EL (cell line): ENCODE data around the gene KRTAP10-7.
"Not testable (repeated sequence)": the region's sequence is repeated elsewhere in the genome, so short reads cannot be mapped to it uniquely, and the experiment has no call there.

ENCODE experiments used
- DNase-seq: peaks from one replicate; pipeline ENCODE4 v3.0.0-alpha.2; 2016

Gene KRTAP10-7

DNA sequence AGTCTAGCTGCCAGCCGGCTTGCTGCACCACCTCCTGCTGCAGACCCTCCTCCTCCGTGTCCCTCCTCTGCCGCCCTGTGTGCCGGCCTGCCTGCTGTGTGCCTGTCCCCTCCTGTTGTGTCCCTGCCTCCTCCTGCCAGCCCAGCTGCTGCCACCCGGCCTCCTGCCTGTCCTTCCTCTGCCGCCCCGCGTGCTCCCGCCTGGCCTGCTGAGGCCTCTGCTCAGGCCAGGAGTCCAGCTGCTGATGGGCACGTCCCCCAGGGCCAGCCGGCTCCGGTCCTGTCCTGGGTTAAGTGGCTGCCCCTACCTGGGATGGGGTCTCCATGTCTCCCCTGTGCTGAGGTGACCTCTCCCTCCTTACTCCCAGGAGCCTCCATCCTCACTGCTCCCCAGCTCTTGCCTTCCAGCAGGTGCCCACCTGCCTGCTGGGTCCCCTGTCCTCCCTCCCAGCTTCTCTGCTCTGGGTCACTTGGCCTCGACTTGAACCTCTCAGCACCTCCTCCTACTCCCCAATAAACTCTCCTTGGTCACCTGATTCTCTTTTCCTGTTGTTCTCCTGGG lies 12.4 kb downstream of the KRTAP10-7 start:
- no peak for DNase-seq

DNA sequence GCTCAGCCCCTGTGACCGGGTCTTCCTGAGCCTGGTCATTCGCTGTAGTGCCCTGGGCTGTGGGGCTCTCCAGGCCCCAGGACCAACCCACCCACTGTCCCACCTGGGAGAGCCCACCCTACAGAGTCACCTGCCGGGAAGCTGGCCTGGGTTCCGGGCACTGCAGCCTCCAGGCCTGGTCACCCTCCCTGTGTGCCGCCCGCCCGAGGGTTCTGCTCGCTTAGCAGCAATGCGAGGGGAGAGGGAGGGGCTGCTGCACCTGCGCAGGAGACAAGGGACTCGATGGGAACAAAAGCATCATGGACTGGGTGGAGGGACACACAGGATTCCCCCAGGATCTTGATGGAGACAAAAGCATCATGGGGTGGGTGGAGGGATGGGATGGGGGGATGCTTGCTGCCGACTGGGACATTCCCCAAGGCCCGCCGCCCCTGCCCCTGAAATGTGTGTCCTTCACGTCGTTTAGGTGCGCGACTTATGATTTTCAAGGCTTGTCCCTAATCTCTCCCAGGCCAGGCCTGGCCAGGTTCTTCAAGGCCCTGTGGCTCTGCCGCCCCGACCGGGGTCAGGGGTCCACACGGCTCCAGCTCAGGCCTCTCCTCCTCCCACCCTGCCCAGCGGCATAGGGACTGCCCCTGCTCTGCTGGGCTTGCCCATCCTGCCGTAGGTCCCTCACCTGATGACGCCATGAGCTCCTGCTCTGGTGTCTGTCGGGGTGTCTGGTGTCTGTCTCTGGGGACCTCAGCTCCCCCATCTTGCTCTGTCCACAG lies 13.2 kb downstream of the KRTAP10-7 start:
- DNase-seq, result no peak

DNA sequence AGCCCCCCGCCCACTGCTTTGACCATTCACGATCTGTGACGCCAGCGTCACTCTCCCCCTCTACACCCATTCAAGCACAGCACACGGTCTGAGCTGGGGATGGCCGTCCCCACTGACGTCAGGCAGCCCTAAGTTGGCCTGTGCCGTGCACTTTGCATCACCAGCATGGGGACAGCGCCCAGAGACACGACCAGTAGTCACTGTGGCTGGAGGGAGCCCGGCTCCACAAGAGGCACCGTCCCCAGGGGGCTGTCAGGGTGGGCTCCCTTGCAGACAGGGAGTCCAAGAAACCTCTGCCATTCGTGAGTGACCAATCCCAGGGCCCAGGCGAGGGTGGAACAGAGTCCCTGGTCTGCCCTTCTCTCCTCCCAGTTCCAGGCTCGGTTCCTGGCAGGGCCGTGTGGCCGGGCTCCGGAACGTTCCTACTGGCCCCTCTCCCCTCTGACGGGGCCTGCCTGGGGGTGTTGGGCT lies 13.8 kb downstream of the KRTAP10-7 start:
- no peak for DNase-seq

DNA sequence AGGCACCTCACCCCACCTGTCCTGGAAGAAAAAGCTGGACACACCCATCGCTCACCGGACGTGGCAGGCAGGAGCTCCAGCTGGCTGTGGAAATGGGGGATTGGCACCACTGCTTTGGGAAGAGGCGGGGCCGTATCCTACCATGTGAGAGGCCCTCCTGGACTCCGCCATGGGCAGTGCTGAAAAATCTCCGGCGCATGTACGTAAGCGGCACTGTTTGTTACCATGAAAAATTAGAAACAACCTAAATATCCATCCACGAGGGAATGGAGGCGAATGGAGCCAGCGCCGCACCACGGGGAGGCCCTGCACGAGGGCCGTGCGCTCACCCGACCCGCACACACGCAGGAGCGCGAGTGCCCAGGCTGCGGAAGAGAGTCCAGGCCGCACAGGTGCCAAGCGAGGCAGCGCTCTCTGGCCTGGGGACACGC lies 14.6 kb downstream of the KRTAP10-7 start:
- DNase-seq, result no peak

DNA sequence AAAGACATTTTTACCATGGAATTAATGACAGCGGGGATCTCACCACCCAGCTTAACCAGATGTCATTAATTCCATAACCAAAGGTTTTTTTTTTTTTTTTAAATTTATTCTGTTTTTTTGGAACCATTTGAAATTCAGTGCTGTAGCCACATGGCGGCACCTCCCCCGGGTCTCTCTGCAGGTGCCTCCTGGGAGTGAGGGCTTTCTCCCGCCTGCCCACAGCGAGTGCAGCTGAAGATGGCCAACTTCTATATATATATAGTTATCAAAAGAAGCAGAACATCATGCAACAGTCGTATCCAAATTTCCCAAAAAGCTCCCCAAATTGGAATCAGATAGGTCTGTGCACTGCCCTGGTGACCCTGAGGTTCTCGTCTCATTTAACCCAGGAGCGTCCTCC lies 15.1 kb downstream of the KRTAP10-7 start:
- DNase-seq, result no peak

DNA sequence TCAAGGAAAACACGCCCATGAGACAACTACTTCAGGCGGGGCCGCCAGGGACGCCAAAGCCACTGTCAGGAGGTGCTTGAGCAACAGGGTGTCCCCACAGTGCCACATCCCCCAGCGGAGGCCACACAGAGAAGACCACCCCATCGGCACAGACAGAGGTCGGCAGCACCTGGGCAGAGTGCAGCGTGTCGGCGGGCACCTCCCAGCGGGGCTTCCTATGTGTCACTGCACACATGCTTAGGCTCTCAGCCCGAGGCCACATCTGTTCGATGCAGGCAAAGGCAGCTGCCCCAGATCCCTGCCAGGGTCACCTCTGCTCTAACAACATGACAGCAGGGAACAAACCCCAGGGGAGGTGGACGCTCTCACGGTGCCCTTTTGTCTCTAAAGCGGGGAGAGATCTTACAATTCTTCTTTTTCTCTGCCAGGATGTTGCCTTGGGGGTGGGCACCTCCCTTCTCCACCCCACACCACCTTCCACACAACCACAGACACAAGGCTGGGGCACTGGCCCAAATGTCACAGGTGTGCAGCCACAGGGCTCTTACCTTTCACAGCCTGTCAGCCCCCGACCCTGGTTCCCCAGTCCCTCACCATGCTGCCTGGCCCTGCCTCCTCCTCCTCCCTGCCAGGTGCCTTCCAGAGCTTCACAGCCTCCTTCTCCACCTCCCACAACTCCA lies 15.7 kb downstream of the KRTAP10-7 start:
- DNase-seq, result no peak

DNA sequence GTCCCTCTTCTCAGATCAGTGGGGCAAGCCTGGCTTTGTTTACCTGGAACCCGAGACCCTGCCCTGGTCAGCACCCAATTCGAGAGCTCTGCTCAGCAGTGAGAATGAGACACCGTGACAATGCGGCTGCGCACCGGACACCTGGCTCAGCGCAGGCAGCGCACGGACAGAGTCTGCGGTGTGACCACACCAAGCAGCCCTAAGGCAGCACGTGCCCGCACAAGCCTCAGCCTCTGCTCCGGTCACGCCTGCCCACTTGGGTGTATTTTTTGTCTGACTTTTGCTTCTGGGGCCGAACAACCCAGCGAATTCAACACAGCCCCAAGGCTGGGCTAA lies 16.2 kb downstream of the KRTAP10-7 start:
- DNase-seq, result no peak

DNA sequence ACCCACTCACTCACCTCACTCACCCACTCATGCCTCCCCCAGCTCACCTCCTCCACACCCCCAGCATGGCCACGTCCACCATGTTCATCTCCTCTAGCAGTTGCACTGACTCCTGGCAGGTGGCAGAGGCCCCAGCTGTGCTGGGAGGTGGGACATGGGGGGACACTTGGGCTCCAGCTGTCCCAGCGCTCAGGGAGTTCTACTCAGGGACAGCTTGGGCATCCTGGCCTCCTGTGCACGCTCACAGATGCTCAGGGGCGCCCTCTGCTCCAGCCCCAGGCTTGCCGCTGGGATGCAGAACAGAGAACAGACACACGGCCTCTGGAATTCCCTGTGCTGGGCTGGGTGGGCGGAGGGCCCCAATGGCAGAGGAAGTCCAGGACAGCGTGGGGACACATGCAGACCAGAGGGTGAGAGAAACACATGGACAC lies 16.7 kb downstream of the KRTAP10-7 start:
- DNase-seq, result no peak

DNA sequence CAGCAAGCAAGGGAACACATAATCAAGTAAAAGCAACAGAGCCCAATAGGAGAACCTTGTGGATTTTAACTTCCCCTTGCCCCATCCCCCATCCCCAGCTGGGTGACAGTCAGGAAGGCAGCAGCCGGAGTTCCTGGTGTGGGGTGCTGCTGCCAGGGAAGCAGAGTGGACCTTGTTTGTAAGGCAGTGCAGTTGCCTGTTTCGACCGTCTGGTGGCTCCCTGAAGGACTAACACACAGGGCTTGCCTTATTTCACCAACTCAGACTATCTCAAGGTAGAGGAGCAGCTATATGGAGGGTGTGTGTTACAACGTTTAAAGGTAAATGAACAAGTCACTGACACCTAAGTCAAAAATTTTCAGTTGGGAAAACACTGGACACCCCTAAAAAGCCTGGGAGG lies 18.1 kb downstream of the KRTAP10-7 start:
- DNase-seq, result peak; percentile 7

DNA sequence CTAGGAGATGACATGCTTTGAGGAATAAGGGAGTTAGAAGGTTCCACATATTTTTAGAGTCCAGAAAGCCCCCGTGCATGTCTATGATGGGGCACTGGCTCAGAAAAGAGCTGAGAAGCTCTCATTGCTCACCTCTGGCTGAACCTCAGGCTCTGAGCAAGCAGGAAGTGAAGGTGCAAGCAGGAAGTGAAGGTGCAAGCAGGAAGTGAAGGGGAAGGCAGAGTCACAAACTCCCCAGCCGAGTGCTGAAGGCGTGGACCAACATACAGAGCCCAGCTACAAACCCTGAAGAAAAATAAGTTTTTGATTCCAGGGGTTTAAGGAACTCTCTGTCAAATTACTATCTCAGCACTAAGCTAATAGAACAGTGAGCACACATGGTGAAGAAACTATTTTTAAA lies 18.5 kb downstream of the KRTAP10-7 start:
- no peak for DNase-seq

DNA sequence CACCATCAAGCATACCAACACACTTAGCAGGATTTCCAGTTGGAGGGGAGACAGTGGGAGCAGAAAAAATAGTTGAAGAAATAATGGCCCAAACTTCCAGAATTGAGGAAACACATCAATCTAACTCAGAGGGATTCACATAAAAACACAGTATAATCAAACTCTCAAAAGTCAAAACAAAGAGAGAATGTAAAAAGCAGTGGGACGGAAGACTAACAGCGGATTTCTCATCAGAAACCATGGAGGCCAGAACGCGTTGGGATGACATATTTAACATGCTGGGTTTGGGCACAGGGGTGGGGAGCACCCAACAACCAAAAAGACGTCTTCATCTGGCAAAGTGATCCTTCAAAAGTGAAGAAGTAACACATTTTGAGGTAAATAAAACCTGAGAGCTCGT lies 19.5 kb downstream of the KRTAP10-7 start:
- DNase-seq, result no peak

DNA sequence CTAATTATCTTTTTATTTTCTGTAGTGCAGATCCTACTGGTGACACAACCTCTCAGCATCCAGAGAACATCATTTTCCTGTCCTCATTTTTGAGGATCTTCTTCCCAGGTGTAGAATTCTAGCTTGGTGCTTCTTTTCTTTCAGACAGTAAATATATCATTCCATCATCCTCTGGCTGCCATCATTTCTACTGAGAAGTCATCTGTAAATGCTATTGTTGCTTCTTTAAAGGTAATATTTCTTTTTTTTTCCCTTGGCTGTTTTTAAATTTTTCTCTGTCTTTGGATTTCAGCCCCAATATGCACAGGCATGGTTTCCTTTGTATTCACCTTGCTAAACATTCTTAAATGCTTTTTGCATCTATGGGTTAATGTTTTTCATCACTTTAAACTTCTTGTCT lies 23.2 kb downstream of the KRTAP10-7 start:
- DNase-seq, result no peak

DNA sequence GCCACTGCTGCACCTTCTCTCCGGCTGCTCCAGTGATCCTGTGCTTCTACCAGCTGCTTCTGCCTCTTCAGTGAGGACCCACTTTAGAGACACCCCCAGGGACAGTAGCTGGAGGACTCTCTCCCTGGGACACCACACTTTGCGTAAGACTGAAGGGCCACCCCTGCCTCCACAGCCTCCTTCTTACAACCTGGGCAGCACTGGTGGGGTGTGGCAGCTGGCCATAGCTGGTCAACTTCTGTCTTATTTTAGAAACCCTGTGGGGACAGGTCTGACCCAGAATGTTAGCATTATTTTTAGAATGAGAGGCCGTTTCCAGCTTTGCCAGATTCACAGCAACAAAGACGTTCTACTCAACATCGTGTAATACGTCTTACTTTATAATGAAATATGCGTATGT lies 25.4 kb downstream of the KRTAP10-7 start:
- DNase-seq, result no peak

DNA sequence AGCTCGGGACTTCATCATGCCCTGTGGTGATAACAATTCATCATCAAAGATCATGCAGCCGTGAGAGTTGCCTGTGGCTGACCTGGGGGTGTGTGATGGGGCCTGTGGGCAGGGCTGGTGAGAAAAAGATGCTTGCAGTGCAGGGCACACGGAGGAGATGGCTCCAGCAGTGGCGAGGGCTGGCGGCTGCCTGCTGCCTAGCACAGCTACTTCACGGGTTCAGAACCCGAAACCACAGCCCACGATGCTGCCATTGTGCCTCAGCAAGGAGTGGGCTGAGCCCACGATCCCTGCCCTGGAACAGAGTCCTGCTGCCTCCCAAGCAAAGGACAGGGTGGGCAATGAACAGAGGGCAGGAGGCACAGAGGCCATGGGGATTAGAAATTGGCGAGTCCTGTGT lies 25.9 kb downstream of the KRTAP10-7 start:
- DNase-seq, result no peak

DNA sequence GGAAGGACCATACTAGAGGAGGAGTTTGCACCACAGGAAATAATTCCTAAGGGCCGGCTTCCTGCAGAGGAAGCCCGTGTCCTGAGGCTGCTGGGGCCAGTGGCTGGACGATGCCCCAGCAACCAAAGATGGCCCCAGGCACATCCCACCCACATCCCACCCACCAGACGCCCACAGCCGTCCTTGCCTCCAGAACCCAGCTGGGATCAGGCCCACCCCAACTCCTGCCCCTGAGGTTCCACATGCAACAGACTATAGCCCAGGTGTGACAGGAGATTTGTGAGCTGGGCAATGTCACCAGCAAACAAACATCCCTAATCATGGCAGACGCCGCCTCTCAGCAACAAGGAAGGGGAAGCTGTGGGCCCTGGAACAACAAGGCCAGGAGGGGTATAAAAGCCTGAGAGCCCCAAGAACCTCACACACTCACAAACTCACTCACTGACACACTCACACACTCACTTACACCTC lies 26.3 kb downstream of the KRTAP10-7 start, which contains the start of gene KRTAP10-9:
Gene KRTAP10-9 (plus strand): TSS at position 421 of the 471 bp plus-strand sequence. CDS start 79 bp downstream, outside the sequence.
- DNase-seq, result no peak

DNA sequence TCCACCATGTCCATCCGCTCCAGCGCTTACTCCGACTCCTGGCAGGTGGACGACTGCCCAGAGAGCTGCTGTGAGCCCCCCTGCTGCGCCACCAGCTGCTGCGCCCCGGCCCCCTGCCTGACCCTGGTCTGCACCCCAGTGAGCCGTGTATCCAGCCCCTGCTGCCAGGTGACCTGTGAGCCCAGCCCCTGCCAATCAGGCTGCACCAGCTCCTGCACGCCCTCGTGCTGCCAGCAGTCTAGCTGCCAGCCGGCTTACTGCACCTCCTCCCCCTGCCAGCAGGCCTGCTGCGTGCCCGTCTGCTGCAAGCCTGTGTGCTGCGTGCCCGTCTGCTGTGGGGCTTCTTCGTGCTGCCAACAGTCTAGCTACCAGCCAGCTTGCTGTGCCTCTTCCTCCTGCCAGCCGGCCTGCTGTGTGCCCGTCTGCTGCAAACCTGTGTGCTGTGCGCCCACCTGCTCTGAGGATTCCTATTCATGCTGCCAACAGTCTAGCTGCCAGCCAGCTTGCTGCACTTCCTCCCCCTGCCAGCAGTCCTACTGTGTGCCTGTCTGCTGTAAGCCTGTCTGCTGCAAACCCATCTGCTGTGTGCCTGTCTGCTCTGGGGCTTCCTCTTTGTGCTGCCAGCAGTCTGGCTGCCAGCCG lies 26.9 kb downstream of the KRTAP10-7 start:
- DNase-seq, result not testable (repeated sequence)

DNA sequence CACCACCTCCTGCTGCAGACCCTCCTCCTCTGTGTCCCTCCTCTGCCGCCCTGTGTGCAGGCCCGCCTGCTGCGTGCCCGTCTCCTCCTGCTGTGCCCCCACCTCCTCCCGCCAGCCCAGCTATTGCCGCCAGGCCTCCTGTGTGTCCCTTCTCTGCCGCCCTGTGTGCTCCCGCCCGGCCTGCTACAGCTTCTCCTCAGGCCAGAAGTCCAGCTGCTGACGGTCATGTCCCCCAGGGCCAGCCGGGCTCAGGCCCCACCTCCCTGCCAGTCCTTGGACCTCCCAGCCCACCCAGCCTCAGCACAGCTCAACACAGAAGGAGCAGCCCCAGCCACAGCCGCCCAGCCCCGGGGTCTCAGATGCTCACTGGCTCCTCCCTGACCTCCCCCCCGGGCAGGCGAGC lies 27.4 kb downstream of the KRTAP10-7 start:
- not testable (repeated sequence) for DNase-seq

DNA sequence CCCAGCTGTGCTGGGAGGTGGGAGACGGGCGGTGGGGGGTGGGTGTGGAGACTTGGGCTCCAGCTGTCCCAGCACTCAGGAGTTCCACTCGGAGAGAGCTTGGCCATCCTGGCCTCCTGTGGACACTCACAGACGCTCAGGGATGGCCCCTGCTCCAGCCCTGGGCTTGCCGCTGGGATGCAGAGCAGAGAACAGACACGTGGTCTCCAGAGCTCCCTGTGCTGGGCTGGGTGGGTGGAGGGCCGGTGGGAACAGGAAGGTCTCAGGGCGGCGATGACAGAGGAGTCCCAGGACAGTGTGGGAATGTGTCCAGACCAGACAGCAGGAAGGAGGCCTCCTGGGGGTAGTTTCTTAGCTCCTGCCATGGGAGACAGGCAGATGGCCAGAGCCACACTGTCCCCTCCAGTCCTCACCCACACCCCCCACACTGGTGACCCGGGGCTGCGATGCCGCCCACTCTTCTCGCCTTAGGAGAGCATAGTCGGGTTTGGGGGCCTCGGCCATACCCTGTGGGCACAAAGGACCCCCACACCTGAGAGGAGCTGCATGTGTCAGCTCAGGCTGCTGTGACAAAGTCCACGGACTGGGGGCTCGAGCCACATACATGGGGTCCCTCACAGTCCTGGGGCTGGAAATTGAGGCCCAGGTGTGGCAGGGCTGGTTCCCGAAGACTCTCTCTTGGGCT lies 28.5 kb downstream of the KRTAP10-7 start:
- DNase-seq, result no peak

DNA sequence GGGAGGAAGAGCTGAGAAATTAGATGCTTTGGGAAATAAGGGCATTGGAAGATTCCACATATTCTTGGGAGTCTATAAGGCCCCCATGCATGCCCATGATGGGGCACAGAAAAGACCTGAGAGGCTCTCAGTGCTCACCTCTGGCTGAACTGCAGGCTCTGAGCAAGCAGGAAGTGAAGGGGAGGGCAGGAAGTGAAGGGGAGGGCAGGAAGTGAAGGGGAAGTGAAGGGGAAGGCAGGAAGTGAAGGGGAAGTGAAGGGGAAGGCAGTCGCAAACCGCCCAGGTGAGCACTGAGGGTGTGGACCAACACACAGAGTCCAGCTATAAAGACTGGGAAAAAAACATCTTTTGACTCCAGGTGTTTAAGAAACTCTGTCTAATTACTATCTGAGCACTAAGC lies 30.0 kb downstream of the KRTAP10-7 start:
- no peak for DNase-seq

DNA sequence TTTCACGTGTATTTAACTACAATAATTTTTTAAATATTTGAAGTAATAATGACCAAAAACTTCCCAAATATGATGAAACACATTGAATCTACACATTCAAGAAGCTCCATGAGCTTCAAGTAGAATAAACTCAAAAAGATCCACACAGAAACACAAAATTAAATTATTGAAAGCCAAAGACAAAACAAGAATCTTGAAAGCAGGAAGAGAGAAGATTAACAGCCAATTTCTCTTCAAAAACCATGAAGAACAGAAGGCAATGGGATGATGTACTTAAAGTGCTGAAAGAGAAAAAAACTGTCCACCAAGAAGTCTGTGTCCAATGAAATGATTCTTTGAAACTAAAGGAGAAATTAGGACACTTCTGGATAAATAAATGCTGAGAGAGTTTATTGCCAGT lies 31.7 kb downstream of the KRTAP10-7 start:
- DNase-seq, result no peak

DNA sequence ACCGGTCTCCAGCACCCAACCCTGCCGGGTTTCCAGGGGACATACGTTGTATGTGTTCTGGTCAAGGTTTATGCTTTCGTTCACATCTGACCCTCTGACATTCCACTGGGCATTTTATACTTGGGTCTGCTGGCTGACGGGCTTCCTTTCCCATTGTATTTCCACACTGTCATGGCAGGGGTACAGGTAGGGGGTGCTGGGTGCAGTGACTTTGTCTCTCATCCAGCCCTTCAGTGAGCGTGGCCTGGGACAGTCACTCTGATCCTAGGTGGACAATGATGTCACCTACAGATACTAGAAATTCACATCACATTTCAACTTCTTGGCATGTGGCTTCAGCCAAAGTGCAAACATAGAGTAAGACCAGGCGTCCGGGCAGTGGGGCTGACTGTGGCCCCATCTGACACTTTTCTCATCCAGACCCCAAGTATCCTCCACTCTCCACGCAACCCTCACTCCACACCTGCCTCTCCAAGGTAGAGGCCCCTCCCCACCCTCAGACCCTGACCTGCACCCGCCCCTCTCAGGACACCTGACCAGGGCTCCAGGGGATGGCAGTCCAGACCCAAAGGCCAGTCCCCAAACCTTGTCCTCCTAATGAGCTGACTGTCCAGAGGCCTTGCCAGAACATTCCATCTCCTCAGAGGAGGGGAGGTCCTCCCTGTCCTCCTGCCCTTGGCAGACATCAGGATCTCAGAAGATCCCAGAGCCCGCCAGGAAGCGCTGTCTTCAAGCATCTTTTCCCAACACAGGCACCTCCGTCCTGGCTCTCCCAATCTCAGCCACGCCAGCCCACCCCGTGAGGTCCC lies 36.0 kb downstream of the KRTAP10-7 start:
- DNase-seq, result no peak
